K562 (cell line): ENCODE measurements around the gene PHF5A. TPM values are rescaled to one million over a fixed set of nuclear protein-coding genes. Genes with fewer than 3 reads are reported as not detected.

Source experiments
- ATF4 ChIP-seq: fragments of 450-650 bp; formaldehyde crosslinking; IDR thresholded peaks from 2 replicates; pipeline ENCODE4 v1.4.0; 2022; ENCODE audit warnings: mild to moderate bottlenecking, moderate library complexity
- E2F6 ChIP-seq, 2 experiments: IDR thresholded peaks; 2 replicates each; pipeline ENCODE4 v1.6.1; 2011; ENCODE audit warnings: borderline replicate concordance in 1 of 2, control low read depth in 1 of 2, low read depth in 1 of 2, low read length in 1 of 2, mild to moderate bottlenecking in 1 of 2, mixed read lengths in 1 of 2, moderate library complexity in 1 of 2; ENCODE audit not compliant: insufficient read depth in 1 of 2, insufficient read length in 1 of 2, poor library complexity in 1 of 2, severe bottlenecking in 1 of 2; ENCODE audit errors: extremely low read depth in 1 of 2
- ETV6 ChIP-seq, 3 experiments: fragments of 150-350 bp in 1 of 3; sonication (generic) in 1 of 3; formaldehyde crosslinking in 1 of 3; IDR thresholded peaks; 2 replicates each; pipeline versions ENCODE4 v1.6.1 to v1.8.0; 2014 to 2022; ENCODE audit warnings: borderline replicate concordance in 2 of 3, low read depth in 2 of 3, antibody characterized with exemption in 1 of 3, low read length in 1 of 3, mild to moderate bottlenecking in 1 of 3, missing genetic modification reagents in 1 of 3
- GMEB1 ChIP-seq: fragments of 250-450 bp; sonication (Bioruptor Pico); IDR thresholded peaks from 2 replicates; pipeline ENCODE4 v1.4.0; 2020; ENCODE audit warnings: mild to moderate bottlenecking
- JUND ChIP-seq, 2 experiments: IDR thresholded peaks; 2 replicates in 1 of 2; 3 replicates in 1 of 2; pipeline ENCODE4 v1.6.1; 2011; ENCODE audit warnings: borderline replicate concordance in 2 of 2, low read depth in 2 of 2, low read length in 2 of 2, improper control_type of control experiment in 1 of 2, missing biosample characterization in 1 of 2, missing genetic modification characterization in 1 of 2, missing genetic modification reagents in 1 of 2
- MAFK ChIP-seq: IDR thresholded peaks from 2 replicates; pipeline ENCODE4 v1.6.1; 2011; ENCODE audit warnings: low read length, improper control_type of control experiment
- MBD1 ChIP-seq: fragments of 250-450 bp; sonication (Bioruptor Pico); IDR thresholded peaks from 2 replicates; pipeline ENCODE4 v1.8.0; 2022; ENCODE audit warnings: inconsistent platforms
- MTA3 ChIP-seq: fragments of 450-650 bp; formaldehyde crosslinking; IDR thresholded peaks from 2 replicates; pipeline ENCODE4 v1.6.1; 2017; ENCODE audit warnings: mild to moderate bottlenecking, borderline replicate concordance
- MXD1 ChIP-seq: fragments of 250-450 bp; sonication (Bioruptor Pico); IDR thresholded peaks from 2 replicates; pipeline ENCODE4 v1.8.0; 2021; ENCODE audit warnings: borderline replicate concordance, mild to moderate bottlenecking, moderate library complexity; ENCODE audit not compliant: poor library complexity, severe bottlenecking
- NFE2L1 ChIP-seq: fragments of 450-650 bp; IDR thresholded peaks from 2 replicates; pipeline ENCODE4 v1.6.1; 2016; ENCODE audit warnings: missing genetic modification characterization, low read depth, mild to moderate bottlenecking, missing compliant biosample characterization, moderate library complexity, borderline replicate concordance
- POU5F1 ChIP-seq: fragments of 150-350 bp; IDR thresholded peaks from 2 replicates; pipeline ENCODE4 v1.6.1; 2014; ENCODE audit warnings: borderline replicate concordance, low read length, low read depth, mild to moderate bottlenecking; ENCODE audit not compliant: partially characterized antibody
- RBM14 ChIP-seq: fragments of 200-400 bp; formaldehyde crosslinking; IDR thresholded peaks from 2 replicates; pipeline ENCODE4 v1.6.1; 2018; ENCODE audit warnings: low read depth, mild to moderate bottlenecking, low read length, moderate library complexity, borderline replicate concordance; ENCODE audit not compliant: insufficient read depth
- STAT5B ChIP-seq: fragments of 250-450 bp; sonication (Bioruptor Pico); IDR thresholded peaks from 2 replicates; pipeline ENCODE4 v1.8.0; 2021; ENCODE audit warnings: mild to moderate bottlenecking, inconsistent platforms
- TAF9B ChIP-seq: fragments of 450-650 bp; IDR thresholded peaks from 2 replicates; pipeline ENCODE4 v1.6.1; 2018; ENCODE audit warnings: mild to moderate bottlenecking; ENCODE audit not compliant: partially characterized antibody
- ZNF197 ChIP-seq: fragments of 200-800 bp; sonication (Bioruptor generic); IDR thresholded peaks from 2 replicates; pipeline ENCODE4 v1.6.1; 2016; ENCODE audit warnings: low read depth, missing genetic modification characterization, missing compliant biosample characterization
- ZNF316 ChIP-seq: fragments of 450-650 bp; IDR thresholded peaks from 2 replicates; pipeline ENCODE4 v1.6.1; 2016
- ZNF384 ChIP-seq: IDR thresholded peaks from 2 replicates; pipeline ENCODE4 v1.6.1; 2012; ENCODE audit warnings: low read depth, low read length, improper control_type of control experiment
- polyA plus RNA-seq, 8 experiments: library from polyadenylated mRNA; depleted of rRNA in 4 of 8; stranded (reverse) in 5 of 8; unstranded in 3 of 8; fragments of >200 nt; fragmentation: Nextera tagmentation in 2 of 8; fragmentation: Illumina TruSeq in 1 of 8; extraction: Ambion mirVana in 2 of 8; extraction: Trizol in 1 of 8; gene quantifications; 2 replicates each; pipeline versions ENCODE4 v1.2.1 to v1.2.3, GENCODE V29; 2011 to 2014; ENCODE audit warnings: inconsistent platforms in 1 of 8, missing spikeins in 1 of 8
- total RNA-seq, 7 experiments: library from RNA; depleted of rRNA in 6 of 7; stranded (reverse); fragments of >200 nt in 6 of 7; fragmentation: Illumina TruSeq in 2 of 7; extraction: Trizol in 2 of 7; gene quantifications; 2 replicates each; pipeline versions ENCODE4 v1.2.1 to v1.2.3, GENCODE V29; 2011 to 2021; ENCODE audit warnings: low replicate concordance in 1 of 7

The PHF5A gene
- total and polyA plus RNA-seq, 9 of the 15 experiments (the other 6 are each of a cell fraction or from before 2014, with no cell fraction given): 14.2 to 144 (median 101) TPM

GRCh38 chr22:41447435-41448188 lies 20.9 kb downstream of the PHF5A start (continued):
- TF ChIP-seq POU5F1 (no peak), TAF9B (no peak), ETV6 (IDR thresholded peaks at IDR 0.05; ENCODE audit: borderline replicate concordance in 1 of 2, low read depth in 2 of 2, low read length in 1 of 2) (no peak), ETV6 (CRISPR knock-in tag; IDR thresholded peaks at IDR 0.05; ENCODE audit: borderline replicate concordance) (no peak), MXD1 (CRISPR knock-in tag) (no peak), JUND (IDR thresholded peaks at IDR 0.05; ENCODE audit: borderline replicate concordance, low read depth, low read length) (no peak), JUND (tag; IDR thresholded peaks at IDR 0.05; ENCODE audit: borderline replicate concordance, low read depth, low read length) (no peak), ZNF197 (CRISPR knock-in tag) (no peak), MTA3 (no peak), MBD1 (CRISPR knock-in tag) (no peak), NFE2L1 (tag) (no peak), E2F6 (IDR thresholded peaks at IDR 0.05; ENCODE audit: borderline replicate concordance in 1 of 2, extremely low read depth in 1 of 2, insufficient read depth in 1 of 2, insufficient read length in 1 of 2, low read depth in 1 of 2, low read length in 1 of 2, poor library complexity in 1 of 2, severe bottlenecking in 1 of 2) (peak; percentile 19 to 20), MAFK (no peak), RBM14 (no peak), ZNF384 (no peak), ZNF316 (no peak), STAT5B (CRISPR knock-in tag) (no peak), ATF4 (no peak), GMEB1 (CRISPR knock-in tag) (no peak)
